Occipital lobe (tissue), 2 donors: ENCODE measurements around the gene CC2D2B. TPM values are rescaled to one million over a fixed set of nuclear protein-coding genes. Genes with fewer than 3 reads are reported as not detected.
A peak's percentile ranks its signal among the peaks of the same experiment; 100 is the strongest.
"Not testable (repeated sequence)": the region's sequence is repeated elsewhere in the genome, so short reads cannot be mapped to it uniquely, and the experiment has no call there.

Experiments used
- DNase-seq: peaks from one replicate; lab custom pipeline; 2025; lab: John Stamatoyannopoulos, UW
- total RNA-seq: library from RNA; depleted of rRNA; stranded (reverse); fragments of >200 nt; gene quantifications from one replicate; pipeline ENCODE4 v1.2.3, GENCODE V29; 2014

Gene CC2D2B
- total RNA-seq, 1 donor from 2014 or later, result 2.0 TPM

GRCh38 chr10:95905897-95906580 is 1.7 kb upstream of the CC2D2B start:
- not testable (repeated sequence) for DNase-seq

DNA sequence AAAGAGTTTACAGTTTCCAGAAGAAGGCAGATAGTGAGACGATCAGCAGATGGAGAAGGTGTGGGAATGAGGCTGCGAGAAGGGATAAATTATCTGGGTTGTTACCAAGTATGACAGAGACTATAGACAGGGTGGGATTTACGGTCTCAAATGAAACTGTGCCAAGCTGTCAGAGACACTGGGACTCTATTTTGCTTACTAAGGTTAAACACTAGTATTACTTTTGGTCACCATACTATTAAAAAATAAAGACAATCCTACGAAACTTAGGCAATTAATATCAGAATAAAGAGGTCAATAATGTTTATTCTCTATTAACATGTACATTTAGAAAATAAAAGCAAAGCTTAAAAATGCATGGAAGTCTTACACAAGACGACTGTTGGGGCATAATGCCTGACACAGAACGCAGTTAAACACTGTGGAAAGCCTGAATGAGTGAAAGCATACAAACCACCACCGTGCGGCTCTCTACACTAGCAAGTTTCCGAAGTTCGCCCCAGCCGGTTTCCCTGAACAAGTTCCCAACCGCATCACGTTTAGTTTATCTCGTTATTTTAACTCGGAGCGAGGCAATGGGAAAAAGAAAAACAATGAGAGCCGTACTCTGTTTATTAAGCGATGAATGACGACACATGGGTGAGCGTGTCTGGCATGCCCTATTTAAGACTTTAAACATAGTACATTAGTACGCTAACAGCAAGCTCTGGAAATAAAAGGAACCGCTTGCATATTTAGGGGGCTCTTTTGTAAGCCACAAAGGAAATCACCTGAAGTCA is 909 bp upstream of the CC2D2B start:
- peak; percentile 19 for DNase-seq

- DNase-seq, result no peak
Observed at GRCh38 chr10:95908450-95908849, 675 bp downstream of the CC2D2B start.

DNA sequence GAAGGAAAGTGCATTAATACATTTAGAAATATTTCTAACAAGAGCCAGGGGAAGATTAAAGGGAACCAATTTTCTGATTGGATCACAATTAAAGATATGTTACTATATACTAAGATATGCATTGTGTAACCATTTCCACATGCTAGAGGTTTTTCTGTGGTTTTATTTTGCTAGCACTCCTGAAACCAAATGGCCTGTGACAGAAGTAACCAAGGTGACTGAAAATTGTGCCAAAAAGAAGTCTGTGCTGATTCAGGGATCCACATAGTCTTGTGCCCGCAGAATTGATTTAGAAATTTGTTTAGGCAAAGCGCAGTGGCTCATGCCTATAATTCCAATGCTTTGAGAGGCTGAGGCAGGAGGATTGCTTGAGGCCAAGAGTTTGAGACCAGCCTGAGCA is 1.8 kb downstream of the CC2D2B start:
- DNase-seq, result no peak

- DNase-seq, result not testable (repeated sequence)
Observed at GRCh38 chr10:95916039-95916438, 8.3 kb downstream of the CC2D2B start.

DNA sequence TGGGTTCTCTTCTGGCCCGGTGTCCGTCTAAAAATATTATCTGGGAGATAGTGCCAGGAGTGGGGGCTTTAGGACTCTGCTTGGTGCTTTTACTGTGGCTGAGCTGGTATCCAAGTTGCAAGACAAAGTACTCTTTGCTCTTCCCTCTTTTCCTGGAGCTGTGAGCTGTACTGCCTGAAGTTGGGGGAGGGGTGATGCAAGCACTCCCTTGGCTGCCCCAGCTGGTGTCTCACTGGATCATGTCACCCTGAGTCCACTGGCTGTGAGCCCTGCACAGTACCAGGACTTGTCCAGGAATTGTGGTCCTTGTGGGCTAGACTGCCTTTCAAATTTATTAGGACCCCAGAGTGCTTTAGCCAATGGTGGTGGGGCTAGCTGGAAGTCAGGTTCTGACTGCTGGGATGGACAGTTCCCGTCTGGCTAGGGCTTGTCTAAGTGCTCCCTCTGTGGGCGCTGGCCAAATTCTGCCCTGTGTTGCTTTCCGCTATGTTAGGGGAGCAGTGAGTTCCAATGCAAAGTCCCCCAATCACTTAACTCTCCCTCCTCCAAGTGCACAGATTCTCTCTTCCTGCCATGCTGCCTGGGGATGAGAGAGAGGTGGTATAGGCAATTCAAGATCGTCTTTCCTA is 13.1 kb downstream of the CC2D2B start:
- DNase-seq, result no peak

- DNase-seq, result no peak
Observed at GRCh38 chr10:95925033-95925432, 17.3 kb downstream of the CC2D2B start.

DNA sequence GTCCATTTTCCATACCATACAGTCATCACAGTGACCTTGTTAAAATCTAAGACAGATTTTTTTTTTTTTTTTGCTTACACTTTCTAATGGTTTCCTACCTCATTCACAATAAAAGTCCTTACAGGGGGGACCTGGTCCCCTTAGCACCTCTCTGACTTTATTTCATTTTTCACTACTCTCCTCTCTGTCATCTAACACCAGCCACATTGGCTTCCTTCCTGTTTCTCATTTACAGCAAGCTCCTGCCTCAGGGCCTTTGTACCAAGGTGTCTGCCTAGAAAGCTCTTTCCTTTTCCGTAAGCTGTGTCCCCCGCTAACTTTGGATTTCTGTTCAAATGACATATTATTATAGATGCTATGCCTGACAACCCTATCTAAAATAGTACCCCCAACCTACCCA is 27.7 kb downstream of the CC2D2B start:
- DNase-seq, result no peak

DNA sequence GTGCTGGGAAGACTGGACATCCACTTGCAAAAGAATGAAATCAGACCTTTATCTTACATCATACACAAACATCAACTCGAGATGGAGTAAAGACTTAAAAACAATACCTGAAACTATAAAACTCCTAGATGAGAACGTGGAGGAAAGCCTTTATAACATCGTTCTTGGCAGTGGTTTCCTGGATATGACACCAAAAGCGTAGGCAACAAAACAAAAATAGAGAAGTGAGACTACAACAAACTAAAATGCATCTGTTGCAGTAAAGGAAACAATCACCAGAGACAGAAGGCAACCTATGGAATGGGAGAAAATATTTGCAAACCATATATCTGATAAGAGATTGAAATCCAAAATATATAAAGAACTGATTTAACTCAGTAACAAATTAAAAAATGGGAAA is 33.3 kb downstream of the CC2D2B start:
- no peak for DNase-seq

DNA sequence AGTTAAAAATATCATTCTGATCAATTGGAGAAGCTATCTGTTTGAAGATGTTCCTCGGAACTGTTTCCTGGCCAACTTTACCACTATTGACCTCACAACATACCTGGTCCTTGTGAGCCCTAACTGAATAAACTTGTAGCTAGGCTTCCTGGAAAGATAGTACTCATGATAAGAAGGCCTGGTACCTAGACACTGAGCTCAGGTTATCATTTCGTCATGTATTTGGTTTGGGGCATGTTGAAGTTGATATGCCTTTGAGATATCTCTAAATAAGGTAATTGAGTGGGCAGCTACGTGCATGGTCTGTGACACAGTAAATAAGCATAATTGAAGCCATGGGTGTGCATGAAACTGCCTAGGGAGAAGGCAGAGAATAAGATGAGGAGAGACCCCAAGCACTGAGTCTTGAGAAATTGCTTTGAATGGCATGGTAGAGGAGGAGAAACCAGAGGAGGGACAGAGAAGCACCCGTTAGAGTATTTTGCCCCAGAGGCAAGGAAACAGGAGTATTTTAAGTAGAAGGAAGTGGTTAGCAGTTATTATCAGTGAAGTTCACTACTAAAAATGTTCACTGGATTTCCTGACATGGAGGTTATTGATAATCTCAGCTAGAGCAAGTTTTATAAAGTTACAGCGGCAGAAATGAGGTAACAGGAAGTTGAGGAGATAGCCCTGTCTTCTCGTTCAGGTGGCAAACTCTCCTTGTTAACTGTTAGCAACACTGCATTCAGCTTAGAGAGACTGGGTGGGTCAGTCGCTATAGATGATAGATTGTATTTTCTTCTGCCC is 55.6 kb downstream of the CC2D2B start:
- DNase-seq, result no peak

DNA sequence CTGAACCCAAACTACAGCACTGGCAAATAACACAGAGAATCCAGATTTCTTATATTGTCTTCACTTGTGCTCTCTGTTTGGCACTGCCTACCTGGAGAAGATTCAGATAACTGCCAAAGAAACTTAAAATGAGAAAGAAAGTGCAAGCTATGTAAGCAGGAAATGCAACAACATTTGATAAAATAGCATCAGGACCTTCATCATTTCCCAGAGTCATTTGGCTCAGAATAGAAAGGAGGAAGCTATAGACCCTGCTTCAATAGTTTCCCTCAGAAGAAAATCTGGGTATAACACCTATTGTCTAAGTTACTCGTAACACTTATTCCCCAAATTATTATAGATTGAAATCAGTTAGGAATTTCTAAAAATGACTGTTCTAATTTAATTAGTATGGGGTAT is 56.2 kb downstream of the CC2D2B start:
- DNase-seq, result no peak

GRCh38 chr10:95964756-95965155 is 57.0 kb downstream of the CC2D2B start:
- DNase-seq, result no peak

GRCh38 chr10:95976362-95977229 is 68.8 kb downstream of the CC2D2B start:
- DNase-seq, result no peak

DNA sequence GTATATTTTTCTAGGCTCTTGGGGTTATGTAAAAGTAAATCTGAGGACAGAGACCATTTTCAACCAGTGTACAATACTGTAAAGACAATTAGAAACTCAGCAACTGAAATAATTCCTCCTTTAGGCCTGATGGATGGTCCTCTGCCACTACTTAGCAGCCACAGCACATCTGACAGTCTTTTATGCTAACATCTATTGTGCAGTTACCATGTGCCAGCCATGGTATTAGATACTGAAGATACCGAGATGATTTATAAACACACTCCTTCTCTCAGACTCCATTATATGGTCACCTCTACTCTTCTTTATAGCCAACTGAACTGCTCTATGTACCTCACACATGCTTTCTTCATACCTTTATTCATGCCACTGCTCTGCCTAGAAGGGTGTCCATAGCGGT is 74.4 kb downstream of the CC2D2B start:
- DNase-seq, result no peak

GRCh38 chr10:95987685-95988426 is 80.1 kb downstream of the CC2D2B start:
- no peak for DNase-seq

DNA sequence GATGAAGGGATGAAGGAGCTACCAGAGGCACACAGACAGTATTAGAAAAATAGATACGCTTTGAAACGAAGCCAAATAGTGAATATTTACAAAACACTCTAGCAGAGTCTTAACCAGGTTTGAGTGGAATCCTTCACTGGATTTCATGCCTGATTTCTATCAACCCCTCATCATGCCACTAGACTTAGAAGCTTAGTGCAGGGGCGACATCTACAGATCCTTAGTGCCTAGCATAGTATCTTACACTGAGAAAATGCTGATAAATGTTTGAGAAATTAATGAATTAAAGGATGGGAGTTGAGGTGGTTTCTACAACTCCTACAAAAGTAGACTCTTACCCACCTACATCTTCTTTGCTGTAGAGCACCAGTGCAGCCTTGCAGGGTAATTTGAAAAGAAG is 80.9 kb downstream of the CC2D2B start:
- no peak for DNase-seq

DNA sequence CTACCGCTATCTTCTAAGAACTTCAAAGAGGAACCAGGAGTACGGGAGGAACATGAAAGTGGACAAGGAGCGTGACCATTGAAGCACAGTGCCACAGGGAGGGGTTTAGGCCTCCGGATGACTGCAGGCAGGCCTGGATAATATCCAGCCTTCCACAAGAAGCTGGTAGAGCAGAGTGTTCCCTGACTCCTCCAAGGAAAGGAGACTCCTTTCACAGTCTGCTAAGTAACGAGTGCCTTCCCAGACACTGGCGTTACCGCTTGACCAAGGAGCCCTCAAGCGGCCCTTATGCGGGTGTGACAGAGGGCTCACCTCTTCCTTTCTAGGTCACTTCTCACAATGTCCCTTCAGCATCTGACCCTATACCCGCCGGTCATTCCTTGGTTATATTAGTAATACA is 86.6 kb downstream of the CC2D2B start:
- not testable (repeated sequence) for DNase-seq

DNA sequence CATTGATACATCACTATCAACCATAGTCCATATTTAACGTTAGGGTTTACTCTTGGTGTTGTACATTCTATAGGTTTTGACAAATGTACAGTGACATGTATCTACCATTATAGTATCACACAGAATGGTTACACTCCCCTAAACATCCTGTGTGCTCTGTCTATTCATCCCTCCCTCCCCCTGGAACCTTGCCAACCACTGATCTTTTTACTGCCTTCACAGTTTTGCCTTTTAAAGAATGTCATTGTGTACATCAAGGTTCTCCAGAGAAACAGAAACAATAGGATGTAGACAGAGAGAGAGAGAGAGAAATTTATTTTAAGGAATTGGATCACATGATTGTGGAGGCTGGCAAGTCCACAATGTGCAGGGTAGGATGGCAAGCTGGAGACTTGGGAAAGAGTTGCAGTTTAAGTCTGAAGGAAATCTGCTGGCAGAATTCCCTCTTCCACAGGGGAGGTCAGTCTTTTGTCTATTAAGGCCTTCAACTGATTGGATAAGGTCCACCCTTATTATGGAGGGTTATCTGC is 90.5 kb downstream of the CC2D2B start:
- no peak for DNase-seq

- DNase-seq, result no peak
Observed at GRCh38 chr10:96013956-96014355, 106.2 kb downstream of the CC2D2B start.
